ENCODE measurements around the gene CCSER2. TPM values are rescaled to one million over a fixed set of nuclear protein-coding genes. Genes with fewer than 3 reads are reported as not detected.

CCSER2 gene
- total RNA-seq, 2 donors from 2014 or later: 39.0 to 60.6 TPM

- Histone ChIP-seq H3K4me1 (ENCODE audit: control insufficient read depth in 1 of 2, low read depth in 2 of 2) (peaks cover 0 to 5% of the 10 kb centered on the region in 2 donors), H3K9me3 (no peaks in the 10 kb centered on the region), H3K27me3 (replicated peaks; ENCODE audit: insufficient read depth) (no peaks in the 10 kb centered on the region), H3K4me3 (no peak overlapping the region), H3K36me3 (no peaks in the 10 kb centered on the region), H3K27ac (no peak overlapping the region)
- DNase-seq (ENCODE audit: low spot score) (no peak), ATAC-seq (ENCODE audit: insufficient number of reproducible peaks, low FRiP score, low read depth) (no peak)
- TF ChIP-seq, protein P1, sequence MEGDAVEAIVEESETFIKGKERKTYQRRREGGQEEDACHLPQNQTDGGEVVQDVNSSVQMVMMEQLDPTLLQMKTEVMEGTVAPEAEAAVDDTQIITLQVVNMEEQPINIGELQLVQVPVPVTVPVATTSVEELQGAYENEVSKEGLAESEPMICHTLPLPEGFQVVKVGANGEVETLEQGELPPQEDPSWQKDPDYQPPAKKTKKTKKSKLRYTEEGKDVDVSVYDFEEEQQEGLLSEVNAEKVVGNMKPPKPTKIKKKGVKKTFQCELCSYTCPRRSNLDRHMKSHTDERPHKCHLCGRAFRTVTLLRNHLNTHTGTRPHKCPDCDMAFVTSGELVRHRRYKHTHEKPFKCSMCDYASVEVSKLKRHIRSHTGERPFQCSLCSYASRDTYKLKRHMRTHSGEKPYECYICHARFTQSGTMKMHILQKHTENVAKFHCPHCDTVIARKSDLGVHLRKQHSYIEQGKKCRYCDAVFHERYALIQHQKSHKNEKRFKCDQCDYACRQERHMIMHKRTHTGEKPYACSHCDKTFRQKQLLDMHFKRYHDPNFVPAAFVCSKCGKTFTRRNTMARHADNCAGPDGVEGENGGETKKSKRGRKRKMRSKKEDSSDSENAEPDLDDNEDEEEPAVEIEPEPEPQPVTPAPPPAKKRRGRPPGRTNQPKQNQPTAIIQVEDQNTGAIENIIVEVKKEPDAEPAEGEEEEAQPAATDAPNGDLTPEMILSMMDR (IDR thresholded peaks at IDR 0.05): no peak
These were observed 144.7 kb downstream of the CCSER2 start for GRCh38 chr10:84473136-84473535.

DNA sequence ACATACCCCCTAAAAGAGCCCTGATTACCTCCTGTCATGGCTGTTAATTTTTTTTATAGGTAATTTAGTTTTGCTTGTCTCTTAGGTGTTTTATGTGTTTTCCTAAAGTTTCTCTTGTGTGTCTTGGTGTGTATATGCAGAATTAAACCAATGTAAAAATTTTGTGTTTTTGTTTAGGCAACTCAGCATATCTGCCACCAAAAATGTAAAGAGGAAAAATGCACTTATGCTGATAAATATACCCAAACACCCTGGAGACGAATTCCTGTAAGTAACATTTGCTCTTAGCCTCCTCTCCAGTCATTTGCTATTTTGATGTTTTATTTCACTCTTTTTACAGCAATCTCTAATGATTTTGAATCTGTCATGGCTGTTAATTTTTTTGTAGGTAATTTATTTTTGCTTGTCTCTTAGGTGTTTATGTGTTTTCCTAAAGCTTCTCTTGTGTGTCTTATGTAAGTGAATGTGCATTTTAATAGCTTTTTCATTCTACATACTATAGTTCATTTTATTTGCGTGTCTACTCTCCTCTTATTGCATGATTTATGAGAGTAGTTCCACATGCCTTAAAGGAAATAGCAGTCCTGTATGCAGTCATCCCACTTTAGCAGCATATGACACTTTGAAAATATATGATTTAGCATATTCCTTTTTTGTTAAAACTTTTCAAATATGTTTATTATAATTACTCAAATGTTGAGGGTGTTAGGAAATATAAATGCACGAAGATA, 149.2 kb downstream of the CCSER2 start:
- no peak for DNase-seq (ENCODE audit: low spot score)
- Histone ChIP-seq H3K4me1 (ENCODE audit: control insufficient read depth in 1 of 2, low read depth in 2 of 2) (no peaks in the 10 kb centered on the region), H3K4me3 (no peak overlapping the region), H3K27ac (no peak overlapping the region), H3K27me3 (replicated peaks; ENCODE audit: insufficient read depth) (no peaks in the 10 kb centered on the region), H3K9me3 (no peaks in the 10 kb centered on the region), H3K36me3 (no peaks in the 10 kb centered on the region)
- TF ChIP-seq, protein P1 (IDR thresholded peaks at IDR 0.05): no peak
- ATAC-seq (ENCODE audit: insufficient number of reproducible peaks, low FRiP score, low read depth): no peak

DNA sequence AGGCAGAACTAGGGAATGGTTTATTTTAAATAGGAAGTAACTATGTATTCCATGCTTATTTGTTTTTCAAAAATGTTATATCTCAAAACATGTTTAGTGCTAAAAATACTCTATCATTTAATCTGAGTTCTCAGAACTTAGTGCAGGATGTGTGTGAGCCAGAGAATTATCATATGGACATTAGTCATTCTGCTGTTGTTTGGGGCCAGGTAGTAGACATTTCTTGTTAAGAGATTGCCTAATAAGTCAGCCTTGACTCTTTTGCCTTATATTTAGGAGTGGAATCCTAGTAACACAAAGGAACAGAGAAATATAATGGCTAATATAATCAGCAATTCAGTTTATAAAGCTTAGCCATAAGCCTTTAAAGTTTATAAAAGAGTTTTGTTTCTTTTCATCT, 149.8 kb downstream of the CCSER2 start:
- TF ChIP-seq, protein P1 (IDR thresholded peaks at IDR 0.05): no peak
- Histone ChIP-seq H3K9me3 (no peaks in the 10 kb centered on the region), H3K27me3 (replicated peaks; ENCODE audit: insufficient read depth) (no peaks in the 10 kb centered on the region), H3K4me1 (ENCODE audit: control insufficient read depth in 1 of 2, low read depth in 2 of 2) (no peaks in the 10 kb centered on the region), H3K36me3 (no peaks in the 10 kb centered on the region), H3K27ac (no peak overlapping the region), H3K4me3 (no peak overlapping the region)
- DNase-seq (ENCODE audit: low spot score) (no peak), ATAC-seq (ENCODE audit: insufficient number of reproducible peaks, low FRiP score, low read depth) (no peak)

DNA sequence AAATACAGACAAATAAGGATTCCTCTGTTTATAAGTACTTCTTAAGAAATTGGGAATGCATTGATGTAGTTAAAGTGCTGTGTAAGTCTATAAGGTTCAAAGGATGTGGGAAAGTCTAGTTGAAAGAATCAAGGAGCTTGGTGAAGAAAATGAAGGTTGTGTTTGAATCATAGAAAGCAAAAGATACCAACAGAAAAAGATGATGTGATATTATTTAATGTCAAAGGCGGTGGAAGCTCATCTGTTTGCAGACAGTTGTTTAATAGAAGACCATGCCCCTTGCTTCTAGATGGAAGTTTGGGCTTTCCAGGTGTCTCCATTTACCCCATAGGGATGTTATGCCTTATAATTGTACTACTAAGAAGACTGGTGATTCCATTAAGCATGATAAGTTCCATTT, 150.3 kb downstream of the CCSER2 start:
- Histone ChIP-seq H3K27ac (no peak overlapping the region), H3K4me3 (no peak overlapping the region), H3K9me3 (no peaks in the 10 kb centered on the region), H3K36me3 (no peaks in the 10 kb centered on the region), H3K4me1 (ENCODE audit: control insufficient read depth in 1 of 2, low read depth in 2 of 2) (no peaks in the 10 kb centered on the region), H3K27me3 (replicated peaks; ENCODE audit: insufficient read depth) (no peaks in the 10 kb centered on the region)
- no peak for DNase-seq (ENCODE audit: low spot score)
- TF ChIP-seq, protein P1 (IDR thresholded peaks at IDR 0.05): no peak
- no peak for ATAC-seq (ENCODE audit: insufficient number of reproducible peaks, low FRiP score, low read depth)

DNA sequence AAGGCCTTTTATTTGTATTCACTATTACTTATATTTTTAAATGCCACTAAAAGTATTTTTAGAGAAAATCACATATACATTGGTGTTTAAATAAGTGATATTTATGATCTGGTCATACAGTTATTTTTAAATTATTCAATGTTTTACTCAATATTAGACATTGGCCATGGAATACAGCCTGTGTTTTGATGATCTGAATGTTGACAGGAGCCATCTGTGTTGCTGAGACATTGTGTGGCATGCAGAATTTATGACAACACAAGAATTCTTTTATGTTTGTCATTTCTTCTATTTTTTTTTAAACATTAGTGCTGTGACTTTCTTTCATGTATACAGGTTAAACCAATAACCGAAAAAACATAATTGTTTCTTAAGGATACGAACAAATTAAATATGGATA, 156.2 kb downstream of the CCSER2 start:
- H3K4me3 ChIP-seq: no peak overlapping the region
- DNase-seq (ENCODE audit: low spot score) (no peak), ATAC-seq (ENCODE audit: insufficient number of reproducible peaks, low FRiP score, low read depth) (no peak)
- H3K9me3 ChIP-seq: no peaks in the 10 kb centered on the region
- H3K27me3 ChIP-seq (replicated peaks; ENCODE audit: insufficient read depth): no peaks in the 10 kb centered on the region
- H3K27ac ChIP-seq: no peak overlapping the region
- H3K4me1 ChIP-seq (ENCODE audit: control insufficient read depth in 1 of 2, low read depth in 2 of 2): no peaks in the 10 kb centered on the region
- TF ChIP-seq, protein P1 (IDR thresholded peaks at IDR 0.05): no peak
- no peaks in the 10 kb centered on the region for H3K36me3 ChIP-seq
